Sciatic nerve (tissue), 2 donors: ENCODE data around the gene TXNRD2. TPM values are rescaled to one million over a fixed set of nuclear protein-coding genes. Genes with fewer than 3 reads are reported as not detected.
A peak's percentile ranks its signal among the peaks of the same experiment; 100 is the strongest.
"Not testable (repeated sequence)": the region's sequence is repeated elsewhere in the genome, so short reads cannot be mapped to it uniquely, and the experiment has no call there.

ENCODE experiments used
- ATAC-seq: fragments of 200-7000 bp; cut with Tn5 transposase; one replicate; pipeline ENCODE4 v1.9.1; 2020; ENCODE audit warnings: mild to moderate bottlenecking, moderate library complexity
- DNase-seq: peaks from one replicate; pipeline ENCODE4 v3.0.0-alpha.2; 2020; ENCODE audit warnings: low spot score
- intact Hi-C: fragments of 100-400 bp; cut with DNase I; formaldehyde crosslinking; loops from one replicate; pipeline ENCODE4 v1.14.2; 2022
- total RNA-seq: library from RNA; stranded (reverse); fragmentation: NEBNext Ultra II Directional; extraction: Animal tissue kit (Norgen Biotek cat#: 25700); gene quantifications from one replicate; pipeline ENCODE4 v1.2.1, GENCODE V29; 2021
- donor health status: DM: no; HTN: no; CAD: no.
- donor health status: DM: no; HTN: no; CAD: no.

The TXNRD2 gene
- total RNA-seq, 1 donor from 2014 or later = 33.9 TPM

DNA sequence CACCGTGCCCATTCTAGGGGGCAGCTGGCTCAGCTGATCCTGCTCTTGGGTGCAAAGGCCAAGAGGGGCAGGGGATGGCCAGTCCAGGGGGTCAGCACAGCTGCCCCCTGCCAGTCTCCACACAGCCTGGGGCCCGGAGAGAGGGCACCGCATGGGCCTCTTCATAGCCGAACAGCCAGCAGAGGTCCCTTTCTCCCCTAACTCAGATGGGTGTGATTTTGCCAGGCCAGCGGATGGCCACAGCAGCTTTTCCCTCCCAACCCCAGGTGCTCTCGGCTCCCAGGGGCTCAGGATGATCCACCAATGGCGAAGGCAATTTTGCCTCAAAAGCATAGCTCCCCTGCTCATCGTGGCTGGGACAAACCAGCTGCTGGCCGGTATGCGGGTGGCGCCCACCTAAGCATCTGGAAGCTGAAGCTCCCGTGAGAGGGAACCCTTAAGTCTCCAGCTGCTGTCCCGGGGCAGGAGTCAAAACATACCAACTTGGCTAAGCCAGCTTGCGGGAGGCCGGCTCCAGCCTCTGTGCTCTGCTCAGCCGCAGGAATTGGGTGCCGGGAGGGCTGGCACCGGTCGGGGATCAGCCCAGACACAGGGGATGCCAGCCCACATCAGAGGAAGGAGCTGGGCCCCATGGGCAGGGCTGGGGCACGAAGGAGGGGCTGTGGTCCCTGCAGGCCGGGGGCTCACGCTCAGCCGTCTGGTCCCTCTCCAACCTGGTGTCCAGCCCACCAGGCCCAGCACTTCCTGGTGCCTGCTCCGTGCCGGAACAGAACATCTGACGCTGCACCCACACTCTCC, 56.5 kb downstream of the TXNRD2 start:
- DNase-seq (peak; percentile 53), ATAC-seq (no peak)
- intact Hi-C loops = no loop called here

DNA sequence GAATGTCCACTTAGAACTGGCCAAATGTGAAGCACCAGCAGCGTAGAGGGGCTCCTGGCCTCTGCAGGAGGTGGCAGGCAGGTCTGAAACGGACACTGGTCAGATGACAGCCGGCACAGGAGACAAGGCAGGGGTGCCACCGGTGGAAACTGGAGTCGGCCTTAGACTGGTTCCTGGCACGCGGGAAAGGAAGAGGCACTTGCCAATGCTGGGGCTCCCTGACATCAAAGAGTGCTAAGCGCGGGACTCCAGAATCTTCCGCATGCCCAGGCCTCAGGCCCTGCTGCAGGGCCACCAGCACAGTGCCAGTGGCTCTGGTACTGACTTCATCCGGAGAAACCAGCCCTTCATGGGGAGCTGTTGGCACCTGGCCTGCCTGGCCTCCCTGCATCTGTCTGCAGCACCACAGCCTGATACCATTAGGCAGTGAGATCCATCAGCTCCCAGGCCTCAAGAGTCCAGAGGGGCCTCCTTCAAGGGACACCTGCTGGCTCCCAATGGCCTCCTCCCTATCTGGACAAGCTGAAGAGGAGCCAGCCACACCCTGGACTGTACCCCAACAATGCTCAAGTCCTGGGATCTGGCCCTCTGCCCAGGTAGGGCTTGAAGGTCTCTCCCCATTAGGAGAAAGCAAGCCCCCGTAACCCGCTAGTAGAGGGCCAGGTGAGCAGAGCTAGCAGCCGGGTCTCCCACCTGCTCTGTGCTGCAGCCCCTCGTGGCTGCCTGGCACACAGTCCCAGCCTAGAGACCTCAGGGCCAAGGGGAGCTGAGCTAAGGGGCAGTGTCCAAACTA, 57.3 kb downstream of the TXNRD2 start:
- peak; percentile 56 for DNase-seq
- ATAC-seq = no peak
- intact Hi-C loops = no loop called here

DNA sequence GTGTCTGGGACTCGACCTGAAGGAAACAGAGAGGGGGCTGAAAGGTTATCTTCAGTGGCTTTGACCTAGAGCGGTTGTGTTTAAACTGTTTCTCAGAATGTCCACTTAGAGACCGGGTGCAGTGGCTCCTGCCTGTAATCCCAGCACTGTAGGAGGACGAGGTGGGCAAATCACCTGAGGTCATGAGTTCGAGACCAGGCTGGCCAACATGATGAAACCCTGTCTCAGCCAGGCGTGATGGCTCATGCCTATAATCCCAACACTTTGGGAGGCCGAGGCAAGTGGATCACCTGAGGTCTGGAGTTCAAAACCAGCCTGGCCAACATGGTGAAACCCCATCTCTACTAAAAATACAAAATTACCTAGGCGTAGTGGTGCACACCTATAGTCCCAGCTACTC, 58.2 kb downstream of the TXNRD2 start:
- intact Hi-C loops, DNase-seq: not testable (repeated sequence)

DNA sequence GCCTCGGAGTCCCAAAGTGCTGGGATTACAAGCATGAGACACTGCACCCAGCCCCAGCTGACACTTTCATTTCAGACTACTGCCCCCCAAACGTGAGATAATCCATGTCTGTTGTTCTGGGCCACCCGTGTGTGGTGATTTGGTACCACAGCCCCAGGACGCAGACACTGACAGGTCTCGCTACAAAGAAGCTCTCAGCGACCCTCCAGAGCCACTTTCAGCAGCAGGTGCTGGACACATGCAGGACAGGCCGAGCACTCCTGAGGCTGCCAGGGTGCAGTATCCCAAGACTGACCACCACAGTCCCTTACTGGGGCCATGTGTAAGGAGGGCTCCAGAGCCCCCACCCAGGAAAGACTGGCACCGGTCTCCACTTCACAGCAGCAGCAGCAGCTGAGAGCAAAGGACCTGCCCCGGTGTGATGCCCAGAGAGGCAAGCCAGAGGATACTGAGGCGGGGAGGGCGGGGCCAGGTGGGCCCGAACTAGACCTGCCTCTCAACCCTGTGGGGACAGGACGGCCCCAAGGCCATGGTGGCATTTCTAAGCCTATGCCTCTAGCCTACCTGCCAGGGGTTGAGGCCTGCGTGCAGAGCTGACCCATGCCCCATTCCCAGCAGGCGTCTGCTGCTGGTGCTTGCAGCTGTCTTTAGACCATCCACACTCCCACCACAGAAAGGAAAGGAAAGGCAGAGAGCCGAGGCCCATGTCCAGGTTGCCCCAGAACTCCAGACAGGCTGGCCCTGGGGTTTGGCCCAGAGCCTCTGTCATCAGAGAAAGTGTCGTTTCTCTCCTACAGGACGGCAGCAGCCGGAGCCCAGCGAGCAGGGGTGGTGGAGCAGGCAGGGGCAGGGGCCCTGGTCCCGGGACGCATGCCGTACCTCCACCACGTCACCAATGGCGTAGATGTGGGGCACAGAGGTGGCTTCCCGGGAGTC, 58.9 kb downstream of the TXNRD2 start:
- DNase-seq (peak; percentile 53), ATAC-seq (no peak)
- intact Hi-C loops = no loop called here

More for the DNA sequence above, 58.2 kb downstream of the TXNRD2 start:
- not testable (repeated sequence) for ATAC-seq

DNA sequence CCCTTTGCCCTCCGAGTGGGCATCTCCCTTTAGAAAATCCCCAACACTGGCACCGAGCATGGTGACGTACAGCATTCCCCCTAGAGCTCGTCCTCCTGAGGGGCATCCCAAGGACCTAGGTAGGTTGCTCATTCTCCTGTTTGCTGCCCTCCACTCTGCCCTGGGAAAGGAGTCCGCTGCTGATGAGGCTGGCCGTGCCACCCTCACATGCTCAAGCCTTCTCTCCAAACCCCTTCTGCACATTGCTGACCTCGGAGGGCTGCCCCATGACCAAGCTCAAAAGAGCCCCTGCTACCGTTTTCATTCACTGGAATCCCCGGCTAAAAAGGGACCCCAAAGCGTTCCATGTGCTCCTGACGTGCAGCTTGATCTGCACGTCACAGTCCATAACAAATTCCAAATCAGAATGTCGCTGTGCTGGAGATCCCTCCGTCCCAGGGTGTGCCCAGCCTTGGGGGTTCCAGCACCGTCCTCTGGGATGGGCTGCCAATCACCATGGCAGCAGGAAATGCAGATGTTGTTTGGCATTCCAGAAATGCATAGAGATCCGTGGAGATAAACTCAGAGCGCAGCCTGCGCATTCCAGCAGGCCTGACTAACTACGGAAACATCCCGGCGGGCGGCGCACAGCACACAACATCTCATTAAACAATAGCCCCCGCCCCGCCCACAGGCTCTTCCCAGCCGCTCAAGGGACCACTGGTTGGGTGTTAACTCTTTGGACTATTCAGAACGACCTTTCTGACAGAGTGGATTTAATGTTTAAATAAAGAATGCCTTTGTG, 60.6 kb downstream of the TXNRD2 start:
- intact Hi-C loops = no loop called here
- peak; percentile 56 for ATAC-seq
- peak; percentile 75 for DNase-seq

DNA sequence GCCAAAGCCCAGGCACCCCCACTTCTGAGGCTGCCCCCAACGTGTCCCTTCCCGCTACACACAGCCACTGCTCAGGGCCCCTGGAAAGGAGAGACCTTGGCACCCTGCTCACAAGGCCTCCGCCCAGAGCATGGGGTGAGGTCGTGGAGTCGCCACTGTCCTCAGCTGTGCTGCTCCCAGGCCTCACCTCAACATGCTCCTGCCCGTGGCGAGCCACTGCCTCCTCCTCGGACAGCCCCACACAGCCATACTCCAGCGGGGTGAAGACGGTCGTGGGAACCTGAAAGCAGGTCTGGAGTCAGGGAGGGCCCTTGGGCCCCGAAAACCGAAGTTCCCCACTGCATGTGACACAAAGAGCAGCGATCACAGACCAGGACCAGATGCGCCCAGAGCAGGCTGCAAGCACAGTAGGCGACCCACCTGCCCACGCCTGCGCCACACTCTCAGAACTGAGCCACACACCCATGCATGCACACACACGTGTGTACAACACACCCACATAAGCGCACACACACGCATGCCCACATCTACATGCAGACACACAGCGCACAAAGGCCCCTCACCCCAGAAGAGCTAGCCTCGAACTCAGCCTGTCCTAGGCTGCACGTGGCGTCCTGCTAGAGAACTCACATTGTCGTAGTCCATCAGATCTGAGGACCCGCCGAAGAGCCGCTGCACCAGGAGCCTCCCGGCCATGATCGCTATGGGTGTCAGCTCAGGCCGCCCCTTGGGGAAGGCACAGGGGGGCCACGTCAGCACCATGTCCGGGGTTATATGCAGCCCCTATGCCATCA, 61.4 kb downstream of the TXNRD2 start:
- intact Hi-C loops = no loop called here
- DNase-seq = peak; percentile 60

DNA sequence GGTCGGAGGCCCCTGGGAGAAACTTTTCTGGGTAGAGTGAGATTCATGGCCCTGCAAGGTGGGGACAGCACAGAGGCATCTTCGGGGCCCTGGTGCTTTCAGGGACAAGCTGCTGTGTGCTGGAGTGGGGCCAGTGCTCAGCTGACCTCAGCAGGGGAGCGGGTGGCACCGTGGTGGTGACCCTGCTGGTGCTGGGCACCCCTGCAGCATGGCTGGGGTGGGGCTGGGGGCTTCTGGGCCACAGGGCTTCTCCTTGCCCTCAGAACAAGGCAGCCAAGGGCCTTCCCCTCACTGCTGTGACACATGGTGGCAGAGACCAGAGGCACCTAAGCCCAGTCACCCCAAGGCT, 62.0 kb downstream of the TXNRD2 start:
- no peak for DNase-seq
- intact Hi-C loops = no loop called here
- no peak for ATAC-seq

More for the DNA sequence above, 61.4 kb downstream of the TXNRD2 start:
- ATAC-seq = no peak

DNA sequence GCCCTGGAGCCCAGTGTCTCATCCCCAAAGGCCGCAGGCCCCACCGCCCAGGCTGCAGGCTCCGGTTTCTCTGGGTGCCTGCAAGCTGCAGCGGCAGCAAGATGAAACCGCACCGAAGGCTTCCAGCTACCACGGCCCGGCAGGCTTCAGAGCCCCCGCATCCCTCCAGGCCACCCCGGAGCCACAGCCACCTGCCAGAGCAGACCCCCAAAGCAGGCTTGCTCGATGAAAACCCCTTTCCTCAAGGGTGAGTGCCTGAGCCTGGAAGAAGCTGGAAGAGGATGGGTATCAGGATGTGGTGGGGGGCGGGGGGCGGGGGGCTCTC, 62.4 kb downstream of the TXNRD2 start:
- intact Hi-C loops = no loop called here
- ATAC-seq = no peak
- peak; percentile 51 for DNase-seq

DNA sequence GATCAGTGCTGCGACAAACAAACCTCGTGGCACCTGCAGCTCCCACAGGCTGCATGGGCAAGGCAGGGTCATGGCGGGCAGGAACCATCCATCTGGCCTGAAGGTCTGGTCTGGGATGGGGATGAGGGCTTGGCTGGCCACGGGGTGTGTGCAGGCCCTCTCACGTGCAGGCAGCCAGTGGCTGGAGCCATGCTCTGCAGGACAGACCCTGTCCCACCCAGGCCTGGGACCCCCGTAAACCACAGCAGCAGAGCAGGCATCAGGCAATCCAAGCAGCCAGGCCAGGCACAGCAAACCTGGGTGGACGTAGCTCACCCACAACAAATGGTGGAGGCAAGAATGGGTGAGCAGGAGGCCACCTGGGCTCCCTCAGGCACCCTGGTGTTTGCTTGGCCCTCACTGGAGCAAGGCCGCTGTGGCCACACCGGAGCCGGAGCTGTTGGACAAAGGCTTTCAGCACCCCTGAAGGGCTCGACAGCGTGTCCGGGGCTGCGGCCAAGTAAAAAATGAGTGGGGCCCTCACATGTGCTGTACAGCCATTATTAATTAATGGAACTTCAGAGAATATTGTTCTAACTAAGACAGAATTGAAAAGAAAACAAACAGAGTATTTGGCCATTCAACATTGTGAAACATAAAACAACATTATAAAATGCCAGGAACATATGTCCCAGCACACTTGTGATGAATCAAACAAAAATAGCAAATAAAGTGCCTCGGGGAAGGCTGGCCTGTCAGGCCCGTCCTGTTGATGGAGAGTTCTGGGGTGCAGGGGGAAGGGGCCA, 63.0 kb downstream of the TXNRD2 start:
- intact Hi-C loops = no loop called here
- ATAC-seq (no peak), DNase-seq (peak; percentile 54)

DNA sequence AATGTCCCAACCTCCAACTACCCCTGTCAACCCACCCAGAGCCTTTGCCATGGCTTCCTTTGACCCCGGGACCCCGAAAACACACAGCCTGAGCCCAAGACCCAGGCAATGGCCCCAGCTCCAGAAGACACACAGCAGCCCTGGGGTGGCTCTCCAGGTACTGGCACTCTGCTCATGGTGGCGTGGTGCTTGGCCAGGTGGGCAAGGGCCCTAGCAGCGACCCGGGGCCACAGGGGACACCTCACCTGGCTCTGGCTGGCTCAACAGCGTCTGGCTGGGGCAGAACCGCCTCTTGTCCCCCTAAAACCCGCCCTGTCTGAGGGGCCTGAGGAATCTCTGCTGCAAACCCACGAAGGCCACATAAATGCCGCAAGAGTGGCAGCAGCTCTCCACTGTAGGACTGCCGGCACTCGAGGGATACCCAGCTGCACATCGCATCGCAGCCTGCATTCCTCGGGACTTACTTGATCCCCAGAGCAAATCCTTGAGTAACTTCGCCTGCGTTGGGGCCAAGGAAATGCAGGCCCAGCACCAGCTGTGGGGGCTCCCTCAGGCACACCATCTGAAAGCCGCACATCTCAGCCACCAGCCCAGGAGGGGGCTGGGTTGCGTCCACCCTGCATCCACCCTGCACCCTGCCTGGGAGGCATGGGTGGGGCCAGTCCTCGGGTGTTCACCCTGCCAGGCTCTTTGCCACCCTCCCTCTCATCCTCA, 63.8 kb downstream of the TXNRD2 start:
- DNase-seq (peak; percentile 54), ATAC-seq (no peak)
- intact Hi-C loops = no loop called here

DNA sequence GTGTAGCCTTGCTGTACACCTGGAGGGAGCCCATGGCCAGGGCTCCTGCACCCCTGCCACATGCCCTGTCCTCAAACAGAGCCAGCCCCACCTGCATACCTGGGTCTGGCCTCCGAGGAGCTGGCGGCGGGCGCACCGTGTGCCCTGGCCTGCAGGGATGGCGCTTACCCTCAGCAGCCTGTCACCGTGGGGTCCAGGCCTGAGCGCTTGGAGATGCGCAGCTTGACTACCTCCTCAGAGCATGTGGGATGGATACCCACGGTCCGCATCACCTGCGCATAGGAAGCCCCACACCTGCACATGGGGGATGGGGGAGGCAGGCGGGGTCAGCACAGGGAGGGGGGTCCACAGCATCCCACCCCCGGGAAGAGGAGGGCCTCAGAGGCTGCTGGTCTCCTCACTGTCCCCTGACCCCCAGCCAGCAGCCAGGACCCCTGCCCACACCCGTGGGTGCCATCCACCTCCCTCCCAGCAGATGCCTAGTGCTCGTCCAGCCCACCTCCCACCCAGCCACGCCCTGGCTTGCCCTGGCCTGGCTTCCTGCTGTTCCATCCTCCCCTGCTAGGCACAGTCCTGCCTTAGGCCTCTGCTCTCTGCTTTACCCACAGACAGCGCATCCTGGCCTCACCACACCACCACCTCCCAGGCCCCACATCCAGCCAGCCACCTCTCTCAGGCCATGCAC, 64.5 kb downstream of the TXNRD2 start:
- peak; percentile 57 for DNase-seq
- no peak for ATAC-seq
- intact Hi-C loops = no loop called here

DNA sequence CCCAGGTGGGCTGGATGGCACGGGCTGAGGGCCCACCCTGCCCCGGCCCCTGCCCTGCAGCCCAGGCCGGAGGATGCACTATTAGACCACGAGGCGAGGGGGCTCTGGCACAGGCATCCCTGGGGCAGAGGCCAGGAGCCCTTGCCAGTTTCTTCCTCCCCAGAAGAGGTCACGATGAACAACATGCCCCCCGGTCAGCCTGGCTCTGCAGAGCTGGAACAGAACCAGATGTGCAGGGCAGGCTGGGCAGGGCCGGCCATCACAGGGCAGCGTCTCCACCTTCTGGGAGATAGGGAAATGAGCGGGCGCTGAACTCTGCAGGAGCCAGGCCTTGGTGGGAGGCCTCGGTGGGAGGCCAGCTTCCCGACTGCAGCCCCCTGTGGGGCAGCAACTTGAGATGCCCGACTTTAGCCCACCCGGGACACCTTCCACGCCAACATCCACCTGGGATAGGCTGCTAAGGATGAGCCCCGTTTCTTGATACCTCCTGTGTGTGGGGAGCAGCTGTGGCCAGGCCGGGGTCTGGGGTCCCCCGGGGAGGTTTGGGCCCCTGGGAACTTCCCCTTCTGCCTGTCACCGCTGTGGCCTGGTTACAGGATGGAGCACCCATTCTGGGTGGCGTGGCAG, 65.2 kb downstream of the TXNRD2 start:
- DNase-seq (peak; percentile 59), ATAC-seq (no peak)
- intact Hi-C loops = no loop called here

DNA sequence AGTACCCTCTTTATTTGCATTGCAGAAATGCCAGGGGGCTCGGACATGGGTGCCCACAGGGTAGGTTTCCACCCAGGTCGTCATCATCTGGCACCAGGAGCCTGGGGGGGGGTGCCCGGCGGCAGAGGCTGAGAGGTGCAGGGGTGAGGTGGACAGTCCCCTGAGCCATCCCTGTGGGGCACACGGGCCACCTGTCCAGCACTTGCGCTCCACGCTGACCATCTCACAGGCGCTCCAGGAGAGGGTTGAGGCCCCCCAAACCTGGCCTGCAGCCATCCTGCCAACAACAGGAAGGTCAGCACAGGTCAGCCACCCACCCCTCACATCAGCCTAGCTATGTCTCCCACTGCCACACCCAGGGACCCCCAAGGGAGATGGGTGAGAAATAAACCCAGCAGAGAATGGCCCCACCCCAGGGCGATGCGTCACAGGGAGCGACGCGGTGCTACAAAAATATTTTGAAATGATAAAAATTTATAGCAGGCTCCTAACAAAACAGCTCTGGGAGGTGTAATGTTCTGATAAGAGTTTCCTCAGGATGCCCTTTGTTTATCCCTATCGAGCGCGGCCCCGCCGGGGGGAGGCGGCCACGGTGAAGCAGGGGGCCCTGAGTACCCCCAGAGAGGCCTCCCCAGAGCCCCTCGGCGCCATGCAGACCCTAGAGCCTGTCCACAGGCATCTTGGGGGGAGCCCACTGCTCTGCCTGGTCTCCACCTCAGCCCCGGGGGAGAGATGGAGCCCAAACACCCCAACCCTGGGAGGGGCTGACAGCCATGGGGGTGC, 65.9 kb downstream of the TXNRD2 start:
- DNase-seq = peak; percentile 52
- no peak for ATAC-seq
- intact Hi-C loops = no loop called here

DNA sequence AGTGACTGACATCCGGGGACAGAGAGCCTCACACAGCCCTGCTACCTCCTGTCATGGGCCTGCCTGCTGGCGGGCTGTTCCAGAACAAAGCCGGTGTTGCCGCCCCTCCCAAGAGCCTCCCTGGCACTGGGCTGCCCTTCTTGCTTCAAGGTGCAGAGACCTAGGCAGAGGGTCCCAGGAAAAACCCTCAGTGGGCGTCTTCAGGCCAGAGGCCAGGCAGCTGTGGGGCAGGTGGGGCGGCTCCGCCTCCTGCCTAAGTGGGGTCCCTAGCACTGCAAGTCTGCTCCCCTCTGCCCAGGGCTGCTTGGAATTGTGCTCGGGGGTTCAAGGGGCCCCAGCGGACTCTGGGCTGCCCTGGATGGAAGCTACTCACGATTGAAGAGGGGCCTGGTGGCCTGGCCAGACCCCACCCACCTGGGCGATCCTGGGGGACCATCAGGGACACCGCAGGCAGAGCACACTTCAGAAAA, 66.5 kb downstream of the TXNRD2 start:
- DNase-seq = peak; percentile 56
- intact Hi-C loops = no loop called here
- ATAC-seq = no peak
